ENCODE measurements around the gene SOX8. TPM values are rescaled to one million over a fixed set of nuclear protein-coding genes. Genes with fewer than 3 reads are reported as not detected.

SOX8 gene
- polyA plus RNA-seq, 3 donors: not detected

DNA sequence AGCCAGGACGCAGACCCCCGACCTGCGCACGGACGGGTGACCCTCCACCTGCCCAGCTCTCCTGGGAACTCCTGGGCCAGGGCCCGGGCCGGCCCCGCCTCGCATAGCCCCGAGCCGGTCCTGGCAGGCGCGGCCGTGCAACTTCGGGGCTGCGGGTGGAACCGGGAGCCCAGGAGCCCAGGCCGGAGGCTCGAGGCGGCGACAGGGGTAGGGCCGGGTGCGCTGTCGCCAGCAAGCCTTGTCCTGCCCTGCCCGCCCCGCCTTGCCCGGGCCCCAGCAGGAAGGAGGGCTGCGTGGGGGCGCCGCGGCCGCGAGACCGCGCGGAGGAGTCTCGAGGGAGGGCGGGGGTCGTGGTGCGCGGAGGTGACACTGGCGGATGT lies 11.2 kb upstream of the SOX8 start:
- H4K20me1 ChIP-seq (ENCODE audit: insufficient read depth, low read length): no peaks in the 10 kb centered on the region
- peaks cover 12 to 21% of the 10 kb centered on the region in 2 donors for H3K4me1 ChIP-seq (ENCODE audit: control insufficient read depth in 1 of 2, insufficient read depth in 2 of 2, low read length in 2 of 2)
- peak overlapping the region; percentile 99 for H2AFZ ChIP-seq (ENCODE audit: insufficient read depth, low read depth, low read length, poor library complexity, severe bottlenecking)
- WGBS (ENCODE audit: insufficient coverage): under 1% methylated on average over 39 of the region's 42 CpGs
- H3K27me3 ChIP-seq (ENCODE audit: control insufficient read depth in 2 of 2, insufficient read depth in 2 of 2, low read length in 2 of 2): peaks cover 0 to 15% of the 10 kb centered on the region in 2 donors
- Mint-ChIP-seq H3K27ac (peak overlapping the region in 4 of 7 donors; percentile 46 to 80 (median 64)), H3K4me3 (peak overlapping the region; percentile 84 to 86), H3K27me3 (ENCODE audit: low read depth in 3 of 3) (peaks cover 10 to 25% (median 10%) of the 10 kb centered on the region in 3 donors), H3K4me1 (peaks cover 11% of the 10 kb centered on the region), H3K36me3 (peaks cover 21 to 34% of the 10 kb centered on the region in 2 donors), H3K9me3 (peaks cover 13 to 33% (median 19%) of the 10 kb centered on the region in 7 donors)
- intact Hi-C loops (cut with micrococcal nuclease): loop anchor here in 1 of 2 donors (2.0 kb wide), 1 partner anchor 164 kb away; no protein-coding TSS in a partner anchor
- peak overlapping the region; percentile 97 for H3K4me2 ChIP-seq (replicated peaks; ENCODE audit: extremely low read depth, low read length, poor library complexity, severe bottlenecking)
- peaks cover 13 to 31% of the 10 kb centered on the region in 2 donors for H3K9me3 ChIP-seq (replicated peaks in 1 of 2; ENCODE audit: control insufficient read depth in 1 of 2, insufficient read depth in 1 of 2, low read length in 2 of 2)
- H3K79me2 ChIP-seq (ENCODE audit: insufficient read depth, low read length): no peaks in the 10 kb centered on the region
- TF ChIP-seq, protein P1, sequence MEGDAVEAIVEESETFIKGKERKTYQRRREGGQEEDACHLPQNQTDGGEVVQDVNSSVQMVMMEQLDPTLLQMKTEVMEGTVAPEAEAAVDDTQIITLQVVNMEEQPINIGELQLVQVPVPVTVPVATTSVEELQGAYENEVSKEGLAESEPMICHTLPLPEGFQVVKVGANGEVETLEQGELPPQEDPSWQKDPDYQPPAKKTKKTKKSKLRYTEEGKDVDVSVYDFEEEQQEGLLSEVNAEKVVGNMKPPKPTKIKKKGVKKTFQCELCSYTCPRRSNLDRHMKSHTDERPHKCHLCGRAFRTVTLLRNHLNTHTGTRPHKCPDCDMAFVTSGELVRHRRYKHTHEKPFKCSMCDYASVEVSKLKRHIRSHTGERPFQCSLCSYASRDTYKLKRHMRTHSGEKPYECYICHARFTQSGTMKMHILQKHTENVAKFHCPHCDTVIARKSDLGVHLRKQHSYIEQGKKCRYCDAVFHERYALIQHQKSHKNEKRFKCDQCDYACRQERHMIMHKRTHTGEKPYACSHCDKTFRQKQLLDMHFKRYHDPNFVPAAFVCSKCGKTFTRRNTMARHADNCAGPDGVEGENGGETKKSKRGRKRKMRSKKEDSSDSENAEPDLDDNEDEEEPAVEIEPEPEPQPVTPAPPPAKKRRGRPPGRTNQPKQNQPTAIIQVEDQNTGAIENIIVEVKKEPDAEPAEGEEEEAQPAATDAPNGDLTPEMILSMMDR (IDR thresholded peaks at IDR 0.05): no peak
- H3K36me3 ChIP-seq (replicated peaks in 1 of 2; ENCODE audit: control insufficient read depth in 1 of 2, insufficient read depth in 2 of 2, low read length in 2 of 2): peaks cover 2 to 20% of the 10 kb centered on the region in 2 donors
- H3K9ac ChIP-seq (ENCODE audit: insufficient read depth, low read length, poor library complexity, severe bottlenecking): peak overlapping the region; percentile 89
- H3K4me3 ChIP-seq (replicated peaks in 1 of 3; ENCODE audit: low read depth in 2 of 3, low read length in 3 of 3): peak overlapping the region; percentile 60 to 90 (median 86)
- peak overlapping the region; percentile 42 to 80 for H3K27ac ChIP-seq (ENCODE audit: low read depth in 1 of 2, low read length in 2 of 2)
- no peak for DNase-seq

DNA sequence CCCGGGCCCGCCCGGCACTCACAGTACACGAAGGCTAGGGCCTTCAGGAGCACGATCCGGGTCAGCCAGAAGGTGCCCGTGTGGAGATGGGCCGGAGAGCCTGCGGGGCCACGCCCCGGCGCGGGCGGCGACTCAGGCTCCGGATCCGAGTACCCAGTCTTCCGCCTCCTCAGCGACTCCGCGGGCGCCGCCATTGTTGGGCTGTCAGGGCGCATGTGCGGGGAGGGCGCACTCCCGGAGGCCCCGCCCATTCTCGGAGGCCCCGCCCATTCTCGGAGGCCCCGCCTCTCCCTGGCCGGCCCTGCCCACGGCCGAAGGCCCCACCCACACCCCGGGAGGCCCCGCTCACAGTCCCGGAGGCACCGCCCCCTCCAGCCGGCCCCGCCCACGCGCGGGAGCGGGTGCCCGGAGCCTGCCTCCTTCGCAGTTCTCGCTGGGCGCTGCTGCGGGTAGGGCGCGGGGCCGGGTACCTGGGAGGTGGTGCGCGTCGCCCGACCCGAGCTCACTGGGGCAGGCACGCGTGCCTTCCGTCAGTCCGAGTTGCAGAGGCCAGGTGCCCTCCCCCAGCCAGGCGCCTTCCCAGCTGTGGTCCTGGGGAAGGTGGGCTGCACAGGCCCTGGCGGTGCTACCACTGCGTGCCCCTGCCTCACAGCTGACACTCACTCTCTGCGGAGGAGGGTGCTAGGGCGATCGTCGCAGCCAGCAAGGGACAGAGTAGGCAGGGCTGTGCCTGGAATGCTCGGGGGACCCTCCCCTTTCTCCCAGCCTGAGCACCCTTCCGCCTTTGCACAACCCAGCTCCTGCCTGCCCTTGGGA lies 10.6 kb upstream of the SOX8 start, which contains the start of gene LMF1:
Gene LMF1 (minus strand): TSS at position 219 of the 816 bp plus-strand sequence. CDS start 4 bp downstream, at position 215.
- peak within 1 kb of the TSS; percentile 99 for H2AFZ ChIP-seq (ENCODE audit: insufficient read depth, low read depth, low read length, poor library complexity, severe bottlenecking)
- WGBS (ENCODE audit: insufficient coverage): 3% methylated on average over 68 of the region's 71 CpGs
- Mint-ChIP-seq H3K27me3 (ENCODE audit: low read depth in 3 of 3) (peaks cover 9 to 25% (median 10%) of the 10 kb centered on the region in 3 donors), H3K9me3 (peaks cover 7 to 27% (median 13%) of the 10 kb centered on the region in 7 donors), H3K4me1 (peaks cover 11% of the 10 kb centered on the region), H3K36me3 (peaks cover 21 to 28% of the 10 kb centered on the region in 2 donors), H3K27ac (peak within 1 kb of the TSS in 5 of 7 donors; percentile 18 to 80 (median 50)), H3K4me3 (peak within 1 kb of the TSS; percentile 84 to 86)
- H3K79me2 ChIP-seq (ENCODE audit: insufficient read depth, low read length): no peaks in the 10 kb centered on the region
- H3K36me3 ChIP-seq (replicated peaks in 1 of 2; ENCODE audit: control insufficient read depth in 1 of 2, insufficient read depth in 2 of 2, low read length in 2 of 2): peaks cover 2 to 20% of the 10 kb centered on the region in 2 donors
- H3K27ac ChIP-seq (ENCODE audit: low read depth in 1 of 2, low read length in 2 of 2): peak within 1 kb of the TSS; percentile 42 to 80
- TF ChIP-seq, protein P1 (IDR thresholded peaks at IDR 0.05): no peak
- peaks cover 0 to 15% of the 10 kb centered on the region in 2 donors for H3K27me3 ChIP-seq (ENCODE audit: control insufficient read depth in 2 of 2, insufficient read depth in 2 of 2, low read length in 2 of 2)
- H3K4me2 ChIP-seq (replicated peaks; ENCODE audit: extremely low read depth, low read length, poor library complexity, severe bottlenecking): peak within 1 kb of the TSS; percentile 97
- intact Hi-C loops (cut with micrococcal nuclease): loop anchor here in 1 of 2 donors (2.0 kb wide), 1 partner anchor 164 kb away; no protein-coding TSS in a partner anchor
- peaks cover 12 to 21% of the 10 kb centered on the region in 2 donors for H3K4me1 ChIP-seq (ENCODE audit: control insufficient read depth in 1 of 2, insufficient read depth in 2 of 2, low read length in 2 of 2)
- H3K9me3 ChIP-seq (replicated peaks in 1 of 2; ENCODE audit: control insufficient read depth in 1 of 2, insufficient read depth in 1 of 2, low read length in 2 of 2): peaks cover 8 to 25% of the 10 kb centered on the region in 2 donors
- H4K20me1 ChIP-seq (ENCODE audit: insufficient read depth, low read length): no peaks in the 10 kb centered on the region
- H3K9ac ChIP-seq (ENCODE audit: insufficient read depth, low read length, poor library complexity, severe bottlenecking): peak within 1 kb of the TSS; percentile 89
- peak within 1 kb of the TSS; percentile 60 to 90 (median 86) for H3K4me3 ChIP-seq (replicated peaks in 1 of 3; ENCODE audit: low read depth in 2 of 3, low read length in 3 of 3)
- DNase-seq: peak; percentile 88 to 92 (median 91)
